A204.1 (cell line): ENCODE data around the gene ASTN2.

Experiments used
- FAIRE-seq: peaks from 2 replicates; lab custom pipeline; 2012; peaks lifted over from hg19 to GRCh38; lab: Jason Lieb, UNC

The ASTN2 gene

DNA sequence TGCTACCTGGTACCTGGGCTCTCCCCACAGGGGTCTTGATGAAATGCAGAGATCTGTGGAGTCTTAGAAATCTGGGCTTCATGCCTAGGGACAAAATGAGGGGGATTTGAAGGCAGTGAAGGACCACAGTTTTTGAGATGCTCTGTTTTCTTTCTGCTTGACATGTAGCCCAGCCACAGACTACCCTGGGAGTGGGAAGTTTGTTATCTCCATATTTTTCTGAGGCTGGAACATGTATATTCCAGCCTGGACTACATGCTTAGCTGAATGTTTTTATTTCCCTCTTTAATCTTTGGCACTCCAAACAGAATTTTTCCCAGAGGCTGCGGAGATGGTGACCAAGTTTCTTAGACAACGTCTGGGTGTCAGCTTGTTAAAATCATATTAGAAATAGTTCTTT is 1008.4 kb downstream of the ASTN2 start:
- no peak for FAIRE-seq

DNA sequence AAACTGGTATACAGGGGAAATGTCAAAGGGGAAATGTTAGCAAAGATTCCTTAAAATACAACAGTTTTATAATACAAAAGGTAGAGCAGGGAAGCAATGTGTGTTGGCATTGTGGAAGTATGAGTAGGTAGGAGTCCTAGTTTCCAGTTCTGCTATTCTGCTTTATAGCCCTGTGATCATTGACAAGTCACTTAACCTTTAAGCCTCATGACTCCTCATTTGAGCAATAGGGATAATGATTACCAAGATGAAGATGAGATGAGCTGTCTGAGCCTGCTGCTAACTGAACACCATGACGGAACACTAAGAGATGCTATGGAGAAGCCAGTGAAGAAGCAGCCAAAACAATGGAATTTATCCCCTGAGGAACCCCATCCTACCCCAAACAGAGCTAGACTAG is 1009.5 kb downstream of the ASTN2 start:
- no peak for FAIRE-seq

DNA sequence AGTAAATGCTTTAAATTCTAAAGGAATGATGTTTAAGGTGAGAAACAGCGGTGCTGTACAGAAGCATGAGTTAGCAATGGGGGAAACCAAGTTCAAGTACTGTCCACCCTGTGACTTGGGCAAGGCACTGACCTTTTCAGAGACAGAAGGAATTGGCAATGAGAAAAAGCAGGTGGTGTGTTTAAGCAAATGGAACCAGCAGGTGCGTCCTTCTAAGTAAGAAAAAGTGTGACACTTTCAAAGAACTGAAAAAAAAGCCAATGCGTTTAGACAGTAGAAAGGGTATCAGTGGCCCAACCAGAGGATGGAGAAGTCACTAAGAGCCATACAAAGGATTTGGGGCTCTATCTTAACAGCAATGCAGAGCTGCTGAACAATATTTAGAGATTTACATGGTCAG is 1010.6 kb downstream of the ASTN2 start:
- no peak for FAIRE-seq

DNA sequence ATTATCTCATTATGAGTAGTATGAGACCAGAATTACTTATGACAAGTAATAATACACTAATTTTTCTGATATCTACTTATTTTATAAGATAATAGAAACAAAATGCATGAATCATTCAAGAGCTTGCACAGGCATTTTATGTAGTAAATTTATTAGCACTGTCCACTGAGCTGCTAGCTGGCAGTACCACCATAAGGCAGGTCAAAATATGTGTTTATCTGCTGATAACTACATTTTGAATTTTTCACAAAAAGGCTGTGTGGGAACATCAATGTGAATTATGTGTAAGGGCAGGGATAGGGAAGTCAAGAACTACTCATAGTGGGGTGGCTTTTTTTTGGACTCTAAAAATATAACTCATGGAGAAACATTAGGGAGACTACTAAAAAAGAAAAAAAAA is 1011.7 kb downstream of the ASTN2 start:
- FAIRE-seq: no peak

DNA sequence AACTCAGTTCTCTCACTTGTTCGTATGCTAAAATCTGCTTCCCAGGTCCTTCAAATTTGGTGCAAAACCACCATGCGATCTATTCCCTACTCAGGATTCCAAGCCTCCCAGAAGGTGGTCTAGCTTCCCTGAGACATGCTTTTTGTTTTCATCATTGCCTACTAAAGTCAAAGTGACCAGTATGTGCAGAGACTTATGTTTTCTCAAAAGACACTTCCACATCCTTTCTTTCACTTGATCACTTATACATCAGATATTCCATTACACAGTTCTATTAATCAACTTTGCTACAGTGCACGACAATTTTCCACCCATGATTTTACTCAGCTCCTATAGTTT is 1019.2 kb downstream of the ASTN2 start:
- FAIRE-seq: no peak

DNA sequence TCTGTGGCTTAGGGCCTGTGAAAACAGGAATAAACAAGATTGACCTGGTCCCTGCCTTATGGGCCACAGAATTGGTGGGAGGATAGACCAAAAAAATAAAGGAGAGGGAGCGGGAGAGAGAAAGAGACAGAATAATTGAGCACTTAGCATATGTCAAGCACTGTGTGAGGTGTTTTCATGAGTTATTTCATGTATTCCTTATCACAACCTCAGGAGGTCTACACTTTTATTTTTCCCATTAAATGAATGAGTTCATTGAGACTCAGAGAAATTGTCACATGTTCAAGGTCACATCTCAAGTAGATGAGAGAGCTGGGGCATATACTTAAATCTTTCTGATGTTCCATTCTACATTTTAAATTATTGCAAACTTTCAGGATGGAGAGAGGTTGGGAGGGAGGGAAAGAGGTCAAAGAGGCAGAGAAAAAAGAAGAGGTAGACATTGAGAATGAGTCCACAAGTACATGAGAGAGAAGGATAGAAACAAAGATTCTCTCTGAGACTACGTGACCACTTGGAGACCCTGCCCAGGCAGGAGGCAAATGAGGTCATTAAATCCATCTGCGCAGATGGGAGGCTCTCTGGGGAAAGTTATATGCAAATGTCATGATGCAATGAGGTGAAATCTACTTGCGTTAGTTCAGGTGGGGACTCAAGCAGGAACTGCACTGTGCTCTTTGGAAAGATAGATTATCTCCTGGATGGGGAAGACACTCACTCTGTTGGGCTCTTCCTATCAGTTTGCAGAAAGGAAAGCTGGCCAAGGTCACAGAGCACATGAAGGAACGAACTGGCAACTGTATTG is 1019.8 kb downstream of the ASTN2 start:
- FAIRE-seq: no peak

DNA sequence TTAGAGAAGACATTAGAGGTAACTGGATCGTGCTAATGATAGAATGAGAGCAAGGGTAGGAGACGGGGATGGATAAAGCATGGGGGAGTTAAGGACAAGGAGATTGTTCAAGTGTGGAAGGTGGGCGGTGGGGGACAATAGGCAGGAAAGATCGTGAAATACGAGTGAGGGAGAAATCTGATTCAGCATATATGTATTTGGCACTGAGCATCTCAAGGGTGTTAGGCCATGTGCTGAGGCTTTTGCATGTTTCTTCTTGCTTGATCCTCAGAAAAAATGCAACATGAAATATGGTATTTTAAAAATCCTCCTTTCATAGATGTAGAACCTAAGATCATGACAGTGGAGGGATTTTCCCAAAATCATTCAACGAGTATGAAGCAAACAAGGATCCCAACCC is 1020.8 kb downstream of the ASTN2 start:
- FAIRE-seq: no peak

DNA sequence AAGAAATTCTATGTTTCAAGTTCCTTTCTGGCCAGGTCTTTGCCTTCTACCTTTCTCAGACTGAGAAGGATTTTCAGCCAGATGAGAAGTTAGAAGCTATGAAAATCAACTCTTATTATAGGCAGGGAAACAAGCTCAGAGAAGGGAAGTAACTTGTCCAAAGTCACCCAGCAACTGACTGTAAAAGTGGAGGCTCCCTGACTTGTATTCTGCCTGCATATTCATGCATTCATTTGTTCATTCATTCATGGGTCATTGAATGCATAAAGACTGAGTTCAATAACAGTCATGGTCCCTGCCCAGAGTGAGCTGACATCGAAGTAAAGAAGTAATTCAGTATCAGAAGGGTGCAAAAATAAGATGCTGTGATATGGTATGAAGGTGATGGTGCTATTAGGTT is 1021.7 kb downstream of the ASTN2 start:
- no peak for FAIRE-seq

DNA sequence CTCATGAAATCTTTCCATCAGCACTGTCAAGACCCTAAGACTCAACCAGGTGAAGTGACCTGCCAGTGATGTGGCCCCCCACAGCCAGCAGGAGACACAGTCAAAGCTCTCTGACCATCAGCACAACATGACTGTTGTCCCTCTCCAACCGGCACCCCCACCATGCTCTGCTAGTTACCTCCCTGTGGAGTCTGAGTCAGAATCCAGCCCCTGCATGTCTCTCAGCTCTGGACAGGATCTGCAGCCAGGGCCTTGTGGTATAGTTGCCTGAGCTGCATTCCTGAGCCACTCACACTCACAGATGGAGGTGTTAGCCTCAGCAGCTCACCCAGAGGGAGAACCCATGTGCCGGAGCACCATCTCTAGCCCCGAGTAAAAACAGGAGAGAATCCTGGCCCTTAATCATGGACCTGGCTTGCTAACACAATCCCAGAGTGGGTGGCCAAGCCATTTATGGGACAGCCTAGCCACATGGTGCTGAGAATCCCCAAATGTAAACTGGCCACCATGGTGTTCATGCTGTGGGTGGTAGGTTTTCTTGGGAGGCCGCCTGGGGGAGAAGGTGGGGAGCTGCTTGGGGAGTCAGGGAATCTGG is 1023.5 kb downstream of the ASTN2 start:
- FAIRE-seq: no peak

DNA sequence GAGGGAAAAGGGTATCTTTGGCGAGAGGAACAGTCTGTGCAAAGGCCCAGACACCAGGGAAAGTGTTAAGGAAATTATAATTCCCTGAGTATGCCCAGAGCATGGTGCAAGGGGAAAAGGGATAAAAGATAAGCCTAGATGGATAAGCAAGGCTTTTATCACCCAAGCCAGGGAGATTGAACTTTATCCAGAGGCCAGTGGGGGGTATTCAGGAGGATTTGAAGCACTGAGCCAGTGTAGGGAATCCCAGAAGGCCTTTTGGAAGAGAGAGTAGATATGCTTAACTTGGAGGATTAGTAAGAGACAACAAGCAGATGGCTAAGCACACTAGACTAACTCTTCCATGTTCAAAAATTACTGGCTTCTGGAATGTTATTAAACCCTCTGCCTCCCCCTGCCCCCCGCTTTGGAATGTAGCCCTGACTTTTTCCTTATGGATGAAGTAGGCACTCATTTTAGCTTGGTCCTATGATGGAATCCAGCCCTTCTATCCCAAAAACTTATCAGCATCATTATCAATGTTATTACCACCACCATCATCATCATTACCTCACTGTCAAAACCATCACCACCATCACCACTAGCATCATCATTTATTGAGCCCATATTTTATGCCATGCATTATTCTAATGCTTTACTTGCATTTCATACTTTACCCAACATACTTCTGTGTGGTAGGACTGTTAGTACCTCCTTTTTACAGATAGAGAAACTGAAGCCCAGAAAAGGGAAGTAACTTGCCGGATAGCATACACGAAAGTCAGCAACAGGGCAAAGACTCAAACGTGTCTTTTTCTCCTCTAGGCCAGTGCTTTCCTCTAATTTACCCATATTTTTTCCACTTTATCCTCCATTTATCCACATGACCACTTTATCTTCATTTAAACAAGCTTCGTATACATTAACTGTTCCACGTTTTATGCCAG is 1024.3 kb downstream of the ASTN2 start:
- no peak for FAIRE-seq

DNA sequence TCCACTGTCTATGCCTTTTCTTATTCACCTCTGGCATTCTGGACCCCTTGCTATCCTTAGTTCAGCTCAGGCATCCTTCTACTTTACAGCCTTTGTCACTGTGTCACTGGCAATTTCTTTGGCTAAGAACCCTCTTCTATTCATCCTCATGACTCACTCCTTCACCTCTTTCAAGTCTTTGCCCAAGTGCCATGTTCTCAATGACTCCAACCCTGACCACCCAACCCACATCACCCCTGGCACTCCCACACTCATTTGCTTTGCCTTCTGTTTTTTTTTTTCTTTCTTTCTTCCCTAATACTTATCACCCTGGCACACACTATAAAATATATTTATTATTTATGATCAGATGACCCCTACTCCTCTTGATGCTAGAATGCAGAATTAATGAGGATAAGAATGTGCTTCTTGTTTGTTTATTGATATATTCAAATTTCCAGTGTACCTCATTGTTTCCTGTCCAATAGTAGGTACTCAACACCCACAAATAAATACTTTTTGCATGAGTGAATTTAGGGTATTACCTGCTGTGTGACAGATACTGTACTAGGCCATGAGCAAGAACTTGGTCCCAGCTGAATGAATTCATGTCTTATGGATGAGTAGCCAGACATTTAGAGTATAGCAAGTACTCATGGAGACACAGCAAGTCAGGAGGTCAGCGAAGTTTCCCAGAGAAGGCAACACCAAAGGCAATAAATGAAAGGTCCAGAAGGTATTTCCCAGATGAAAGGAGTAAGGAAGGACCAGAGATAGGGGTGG is 1025.1 kb downstream of the ASTN2 start:
- FAIRE-seq: no peak

DNA sequence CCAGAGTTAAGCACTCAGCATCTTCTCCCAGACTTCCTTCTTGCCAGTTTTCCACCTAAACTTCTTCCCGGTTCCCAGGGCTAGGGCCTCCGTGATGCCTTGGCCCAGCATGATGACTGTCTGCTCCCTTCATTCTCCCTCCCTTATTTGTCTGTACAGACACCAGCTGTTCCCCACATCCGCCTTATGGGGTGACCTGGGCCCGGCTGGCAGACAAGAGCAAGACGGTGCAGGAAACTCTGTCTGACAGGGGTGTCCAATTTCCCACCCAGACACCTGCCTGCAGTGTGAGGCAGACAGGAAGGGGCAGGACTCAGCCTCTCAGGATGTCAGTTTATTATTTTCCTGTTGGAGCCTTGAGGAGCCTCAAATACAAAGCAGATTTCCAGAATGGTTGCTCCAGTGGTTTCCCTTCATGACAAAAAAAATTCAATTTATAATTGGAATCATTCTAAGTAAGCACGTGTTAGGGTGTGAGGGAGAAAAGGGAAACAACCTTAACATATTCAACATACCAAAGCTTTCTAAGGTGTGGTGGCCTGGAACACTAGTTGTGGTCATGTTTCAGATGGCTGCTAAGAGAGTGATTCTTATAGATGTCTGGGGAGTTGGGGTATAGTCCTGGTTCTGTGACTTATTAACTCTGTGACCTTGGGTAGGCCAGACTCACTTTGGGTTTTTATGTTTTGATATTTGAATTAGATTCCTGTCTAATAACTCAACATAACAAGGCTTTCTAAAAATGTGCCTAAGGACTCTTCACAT is 1026.7 kb downstream of the ASTN2 start:
- no peak for FAIRE-seq

DNA sequence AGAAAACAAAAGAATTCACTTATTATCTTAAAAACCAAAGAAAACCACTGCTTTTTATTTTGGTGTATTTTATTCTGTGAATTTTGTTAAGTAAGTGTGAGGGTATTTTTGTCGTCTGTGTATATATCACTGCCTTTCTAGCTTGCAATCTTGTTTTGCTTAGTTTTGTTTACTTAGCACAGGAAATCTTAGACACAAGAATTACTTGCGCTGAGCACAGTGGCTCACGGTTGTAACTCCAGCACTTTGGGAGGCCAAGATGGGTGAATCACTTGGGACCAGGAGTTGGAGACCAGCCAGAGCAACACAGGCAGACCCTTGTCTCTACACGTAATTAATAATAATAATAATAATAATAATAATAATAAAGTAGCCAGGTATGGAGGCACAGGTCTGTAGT is 1030.9 kb downstream of the ASTN2 start:
- no peak for FAIRE-seq

DNA sequence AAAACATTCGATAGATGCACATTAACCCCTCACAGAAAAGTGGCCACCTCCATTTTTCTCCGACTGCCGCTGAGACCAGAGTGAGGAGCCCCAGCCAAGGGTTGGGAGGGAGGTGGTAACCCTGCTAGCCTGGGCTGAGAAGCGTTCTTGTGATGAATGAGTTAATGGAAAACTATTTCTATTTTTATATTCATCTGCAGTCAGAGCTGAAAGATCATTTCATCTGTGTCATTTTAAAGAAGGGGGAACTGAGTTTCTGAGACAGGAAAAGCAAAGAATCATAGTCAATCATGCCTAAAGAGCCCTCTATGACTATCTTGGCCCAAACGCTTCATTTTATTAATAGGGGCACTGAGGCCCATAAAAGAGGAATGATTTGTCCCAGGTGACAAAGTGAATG is 1031.7 kb downstream of the ASTN2 start:
- FAIRE-seq: no peak

DNA sequence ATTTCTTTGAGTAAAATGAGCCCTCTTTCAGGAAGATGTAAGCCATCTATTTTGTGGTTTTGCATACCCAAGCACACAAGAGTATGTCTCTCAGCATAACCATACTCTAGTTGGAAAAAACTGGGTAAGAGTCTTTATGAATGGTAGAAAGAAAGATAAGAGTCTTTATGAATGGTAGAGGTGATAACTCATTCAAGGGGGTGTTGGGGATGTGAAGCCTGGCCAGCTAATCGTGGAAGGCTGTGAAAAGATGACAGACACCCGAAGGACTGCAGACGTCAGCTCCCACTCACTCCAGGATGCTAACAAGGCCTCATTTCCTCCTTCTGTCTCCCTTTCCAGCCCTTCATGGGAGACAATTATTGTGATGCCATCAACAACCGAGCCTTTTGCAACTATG is 1032.8 kb downstream of the ASTN2 start:
- FAIRE-seq: no peak

DNA sequence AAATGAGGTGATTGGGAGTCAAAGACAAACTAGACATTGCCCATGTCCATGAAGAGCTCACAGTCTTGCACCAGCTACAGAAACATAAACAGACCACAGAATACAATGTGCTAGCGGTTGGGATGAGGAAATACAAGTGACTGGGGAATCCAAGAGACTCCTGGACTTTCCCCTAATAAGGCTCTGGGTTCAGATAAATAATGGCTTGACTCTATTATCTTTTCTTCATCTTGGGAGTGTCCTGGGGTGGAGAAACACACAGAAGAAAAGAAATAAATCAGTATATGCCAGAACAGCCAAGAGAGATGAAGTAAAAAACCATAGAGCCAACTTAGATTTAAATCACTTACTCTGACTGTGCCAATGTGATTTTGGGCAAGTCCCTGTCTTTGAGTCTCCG is 1033.5 kb downstream of the ASTN2 start:
- no peak for FAIRE-seq

DNA sequence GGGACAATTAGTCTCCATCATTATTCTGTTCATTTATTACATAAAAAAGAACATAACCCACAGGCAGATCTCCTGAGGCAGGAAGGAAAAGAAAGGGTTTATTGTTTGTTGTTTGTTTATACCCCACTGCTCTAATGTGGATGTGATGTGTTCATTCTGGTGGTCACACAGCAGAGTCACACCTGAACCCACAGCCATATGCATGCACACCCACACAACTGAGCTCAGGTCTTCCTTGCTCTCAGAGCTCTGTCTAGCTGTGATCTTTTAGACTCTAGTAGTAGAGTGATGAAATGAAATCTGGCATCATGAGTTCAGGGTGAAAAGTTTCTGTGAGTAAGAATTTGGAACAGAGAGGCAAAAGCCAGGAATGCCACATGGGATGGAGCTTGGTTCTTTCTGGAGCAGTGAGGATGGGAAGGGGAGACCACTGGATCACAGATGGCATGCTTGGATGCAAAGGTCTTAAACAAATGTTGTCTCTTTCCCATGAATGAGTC is 1034.3 kb downstream of the ASTN2 start:
- FAIRE-seq: no peak

DNA sequence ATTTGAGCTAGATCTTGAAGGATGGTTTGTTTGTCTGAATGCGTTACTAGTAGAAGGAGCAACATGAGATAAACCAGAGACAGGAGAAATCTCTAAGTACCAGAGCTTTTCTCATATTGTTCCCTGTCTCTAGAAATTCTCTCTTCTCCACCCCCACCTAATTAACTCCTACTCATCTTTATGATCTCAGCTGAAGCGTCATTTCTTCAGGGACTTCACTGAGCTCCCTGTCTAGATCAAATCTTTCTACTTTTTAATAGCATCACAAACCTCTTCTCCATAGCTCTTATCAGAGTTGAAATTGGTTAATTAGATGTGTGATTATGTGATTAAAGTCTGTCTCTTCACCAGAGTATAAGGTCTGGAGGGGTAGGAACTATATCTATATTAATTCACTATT is 1035.0 kb downstream of the ASTN2 start:
- FAIRE-seq: no peak

DNA sequence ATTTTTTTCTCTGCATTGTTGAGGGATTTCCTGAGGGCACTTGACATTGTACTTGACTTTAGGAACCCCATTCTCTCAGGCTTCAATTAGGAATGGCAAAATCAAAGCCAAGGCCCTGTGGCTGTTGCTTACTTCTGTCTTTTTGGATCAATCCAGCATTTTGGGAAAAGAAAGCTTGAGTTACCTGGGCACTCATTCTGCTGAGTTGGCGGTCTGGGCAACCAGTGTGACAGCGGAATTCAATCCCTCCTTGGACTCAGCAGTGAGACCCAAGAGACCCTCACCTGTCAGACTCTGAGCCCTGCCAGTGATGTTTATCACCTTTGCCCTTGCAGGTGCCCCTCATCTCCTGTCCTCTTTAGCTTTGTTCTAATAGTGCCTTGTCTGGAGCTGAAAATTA is 1036.0 kb downstream of the ASTN2 start:
- FAIRE-seq: no peak

DNA sequence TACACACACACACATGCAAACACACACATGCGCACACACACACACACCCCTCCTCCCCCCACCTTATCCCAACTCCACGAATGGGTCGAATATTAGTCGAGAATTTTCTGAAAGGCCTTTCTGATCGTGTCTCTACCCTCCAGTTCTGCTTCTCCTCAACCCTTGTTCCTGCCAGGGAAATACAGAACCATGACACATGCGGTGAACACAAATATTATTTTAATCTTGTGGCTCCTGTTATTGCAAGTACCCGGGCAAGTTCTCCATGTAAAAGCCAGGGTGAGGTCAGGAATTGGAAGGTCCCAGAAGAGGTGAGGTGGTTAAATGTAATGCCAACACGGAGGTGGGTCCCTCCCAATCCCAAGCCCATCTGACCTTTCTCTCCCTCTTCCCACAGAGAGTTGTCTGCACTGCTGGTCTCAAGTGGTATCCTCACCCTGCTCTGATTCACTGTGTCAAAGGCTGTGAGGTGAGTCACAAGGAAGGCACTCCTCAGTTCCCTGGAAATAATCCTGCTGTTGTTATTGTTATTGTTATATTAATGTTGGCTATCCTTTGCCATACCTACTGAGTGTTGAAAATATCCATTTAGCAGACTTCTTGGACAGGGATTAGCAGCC is 1037.6 kb downstream of the ASTN2 start:
- FAIRE-seq: no peak
